ENCODE measurements around the gene RTN4. TPM values are rescaled to one million over a fixed set of nuclear protein-coding genes. Genes with fewer than 3 reads are reported as not detected.
"Not testable (repeated sequence)": the region's sequence is repeated elsewhere in the genome, so short reads cannot be mapped to it uniquely, and the experiment has no call there.

Gene RTN4
- polyA plus RNA-seq, 2 donors = 116 to 121 TPM

DNA sequence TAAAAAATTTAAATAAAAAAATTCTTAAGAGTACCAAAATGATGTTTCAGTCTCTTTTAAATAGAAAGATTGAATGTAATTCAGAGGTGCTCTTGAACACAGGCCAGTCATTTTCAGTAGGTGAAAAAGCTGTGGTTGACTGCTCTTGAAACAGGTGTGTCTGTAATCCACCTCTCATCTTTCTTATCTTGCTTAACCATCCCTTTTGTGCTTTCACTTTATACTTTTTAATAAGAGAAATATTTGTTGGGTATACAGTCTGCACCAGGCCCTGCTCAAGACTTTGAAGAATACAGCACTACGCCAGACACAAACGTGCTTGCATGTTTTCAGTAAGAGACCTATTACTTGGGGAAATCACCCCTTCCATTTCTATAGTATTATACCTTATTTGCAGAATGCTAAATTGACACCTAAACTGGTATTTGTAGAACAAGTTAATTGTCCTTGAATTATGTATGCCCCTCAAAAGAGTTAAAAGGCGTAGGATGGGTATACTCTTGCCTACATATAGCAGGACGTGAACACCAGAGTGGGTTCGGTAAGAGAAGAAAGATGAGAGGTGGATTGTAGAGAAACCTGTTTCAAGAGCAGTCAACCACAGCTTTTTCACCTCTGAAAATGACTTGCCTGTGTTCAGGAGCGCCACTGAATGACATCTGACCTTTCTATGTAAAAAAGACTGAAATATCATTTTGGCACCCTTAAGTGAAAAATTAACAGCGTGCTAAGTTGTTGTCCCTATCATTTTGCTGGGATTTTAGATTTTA, 4.0 kb upstream of the RTN4 start:
- H3K27me3 ChIP-seq (ENCODE audit: control insufficient read depth in 1 of 2, insufficient read depth in 2 of 2, low read length in 2 of 2) = no peaks in the 10 kb centered on the region
- H3K9me3 ChIP-seq (ENCODE audit: control insufficient read depth in 2 of 2, insufficient read depth in 1 of 2, low read depth in 1 of 2, low read length in 1 of 2) = no peaks in the 10 kb centered on the region
- H3K4me1 ChIP-seq (ENCODE audit: control insufficient read depth in 2 of 2, insufficient read depth in 2 of 2, low read length in 1 of 2) = no peaks in the 10 kb centered on the region
- no peak overlapping the region for H3K4me3 ChIP-seq (ENCODE audit: low read depth in 1 of 2, low read length in 2 of 2)
- WGBS, 2 donors = 82 to 87% methylated on average over 7 of the region's 7 CpGs
- H3K27ac ChIP-seq (ENCODE audit: low read depth in 2 of 2, low read length in 1 of 2) = no peak overlapping the region
- no peaks in the 10 kb centered on the region for H3K36me3 ChIP-seq (ENCODE audit: control insufficient read depth in 2 of 2, insufficient read depth in 2 of 2, low read length in 1 of 2)

DNA sequence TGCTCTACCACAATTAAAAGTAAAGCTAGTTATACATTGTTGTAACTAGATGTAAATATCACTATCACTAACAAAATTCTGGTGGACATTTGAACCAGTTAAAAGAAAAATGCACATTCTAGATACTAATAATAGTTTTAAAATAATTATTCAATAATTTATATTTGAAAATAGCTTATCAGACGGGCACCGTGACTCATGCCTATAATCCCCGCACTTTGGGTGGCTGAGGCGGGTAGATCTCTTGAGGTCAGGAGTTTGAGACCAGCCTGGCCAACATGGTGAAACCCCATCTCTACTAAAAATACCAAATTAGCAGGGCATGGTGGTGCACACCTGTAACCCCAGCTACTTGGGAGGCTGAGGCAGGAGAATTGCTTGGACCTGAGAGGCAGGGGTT, 3.0 kb upstream of the RTN4 start:
- H3K27me3 ChIP-seq (ENCODE audit: control insufficient read depth in 1 of 2, insufficient read depth in 2 of 2, low read length in 2 of 2); H3K9me3 ChIP-seq (ENCODE audit: control insufficient read depth in 2 of 2, insufficient read depth in 1 of 2, low read depth in 1 of 2, low read length in 1 of 2); H3K4me1 ChIP-seq (ENCODE audit: control insufficient read depth in 2 of 2, insufficient read depth in 2 of 2, low read length in 1 of 2); H3K4me3 ChIP-seq (ENCODE audit: low read depth in 1 of 2, low read length in 2 of 2); H3K36me3 ChIP-seq (ENCODE audit: control insufficient read depth in 2 of 2, insufficient read depth in 2 of 2, low read length in 1 of 2); H3K27ac ChIP-seq (ENCODE audit: low read depth in 2 of 2, low read length in 1 of 2): not testable (repeated sequence)
- 76 to 89% methylated on average over 4 of the region's 4 CpGs for WGBS, 2 donors

DNA sequence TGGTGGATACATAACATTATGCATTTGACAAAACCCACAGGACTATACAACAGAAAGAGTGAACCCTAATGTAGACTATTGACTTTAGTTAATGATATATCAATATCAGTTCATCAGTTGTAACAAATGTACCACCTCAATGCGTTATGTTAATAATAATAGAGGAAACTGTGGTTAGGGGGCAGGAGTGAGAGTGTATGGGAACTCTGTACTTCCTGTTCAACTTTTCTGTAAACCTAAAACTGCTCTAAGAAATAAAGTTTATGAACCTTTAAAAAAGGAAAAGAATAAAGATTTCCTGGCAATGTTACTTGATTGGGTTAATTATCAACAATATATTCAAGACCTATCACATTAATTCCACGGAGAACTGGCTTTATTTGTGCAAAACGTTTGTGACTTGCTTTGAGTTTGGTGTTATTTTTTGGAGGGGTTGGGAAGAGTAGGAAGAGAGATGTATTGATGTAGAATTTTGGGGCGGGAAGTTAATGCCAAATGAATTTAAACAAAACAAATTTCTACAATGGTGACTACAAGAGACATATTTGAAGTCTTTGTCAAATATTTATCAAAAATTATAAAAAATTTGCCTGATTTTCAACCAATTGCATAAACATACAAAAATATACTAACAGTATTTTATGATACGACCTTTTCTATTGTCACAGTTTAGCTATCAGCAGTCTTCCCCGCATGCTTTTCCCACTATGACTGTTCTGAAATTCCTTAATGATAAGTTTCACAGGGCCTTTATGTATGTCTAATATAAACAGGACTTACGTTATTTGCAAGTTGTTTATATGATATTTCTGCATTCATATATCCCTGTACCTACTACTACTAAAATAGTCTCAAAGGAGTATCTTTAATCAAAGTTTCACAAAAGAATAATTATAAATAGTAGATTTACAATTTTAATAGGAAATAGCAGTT, 2.1 kb upstream of the RTN4 start:
- no peak overlapping the region for H3K27ac ChIP-seq (ENCODE audit: low read depth in 2 of 2, low read length in 1 of 2)
- 50 to 54% methylated on average over 7 of the region's 7 CpGs for WGBS, 2 donors

DNA sequence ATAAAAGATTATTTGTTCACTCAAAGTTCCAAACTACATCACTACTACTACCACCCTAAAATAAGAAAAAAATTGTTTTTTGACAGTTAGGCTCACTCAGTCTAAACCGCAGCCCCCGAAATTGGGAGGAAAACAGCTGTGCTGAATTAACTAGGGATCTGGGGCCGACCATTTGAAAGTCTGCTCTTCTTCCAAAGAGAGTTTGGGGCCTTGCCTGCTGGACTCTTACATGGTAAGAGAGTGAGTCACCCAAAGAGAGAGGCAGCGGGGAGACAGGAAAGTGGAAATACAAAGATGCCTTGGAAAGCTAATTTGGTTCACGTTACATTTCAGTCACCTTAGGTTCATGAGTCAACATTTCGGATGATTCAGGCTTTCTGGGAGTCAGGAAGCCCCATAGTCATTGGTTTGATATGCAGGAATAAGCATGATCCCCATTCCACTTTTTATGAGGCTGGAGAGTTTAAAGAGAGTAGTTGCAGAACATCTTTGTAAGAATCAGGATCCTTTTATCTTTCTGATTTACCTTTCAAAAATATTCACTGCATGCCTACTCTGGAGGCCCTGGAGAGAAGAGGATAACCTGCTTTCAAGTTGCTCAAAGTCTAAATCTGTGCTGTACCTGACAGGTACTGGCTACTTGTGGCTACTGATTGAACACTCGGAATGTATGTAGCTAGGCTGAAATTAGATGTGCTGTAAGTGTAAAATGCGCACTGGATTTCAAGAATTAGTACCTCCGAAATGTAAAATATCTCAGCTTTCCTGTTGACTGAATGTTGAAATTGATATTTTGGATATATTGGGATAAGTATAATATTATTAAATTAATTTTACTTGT, 995 bp upstream of the RTN4 start:
- Histone ChIP-seq H3K27me3 (ENCODE audit: control insufficient read depth in 1 of 2, insufficient read depth in 2 of 2, low read length in 2 of 2) (no peaks in the 10 kb centered on the region), H3K4me1 (ENCODE audit: control insufficient read depth in 2 of 2, insufficient read depth in 2 of 2, low read length in 1 of 2) (no peaks in the 10 kb centered on the region), H3K27ac (ENCODE audit: low read depth in 2 of 2, low read length in 1 of 2) (peak overlapping the region; percentile 93 to 99), H3K9me3 (ENCODE audit: control insufficient read depth in 2 of 2, insufficient read depth in 1 of 2, low read depth in 1 of 2, low read length in 1 of 2) (no peaks in the 10 kb centered on the region), H3K4me3 (ENCODE audit: low read depth in 1 of 2, low read length in 2 of 2) (peak overlapping the region; percentile 57 to 83), H3K36me3 (ENCODE audit: control insufficient read depth in 2 of 2, insufficient read depth in 2 of 2, low read length in 1 of 2) (no peaks in the 10 kb centered on the region)
- WGBS, 2 donors = 14 to 17% methylated on average over 9 of the region's 9 CpGs

More for the DNA sequence above, 2.1 kb upstream of the RTN4 start:
- Histone ChIP-seq H3K4me3 (ENCODE audit: low read depth in 1 of 2, low read length in 2 of 2) (no peak overlapping the region), H3K4me1 (ENCODE audit: control insufficient read depth in 2 of 2, insufficient read depth in 2 of 2, low read length in 1 of 2) (no peaks in the 10 kb centered on the region), H3K36me3 (ENCODE audit: control insufficient read depth in 2 of 2, insufficient read depth in 2 of 2, low read length in 1 of 2) (no peaks in the 10 kb centered on the region), H3K27me3 (ENCODE audit: control insufficient read depth in 1 of 2, insufficient read depth in 2 of 2, low read length in 2 of 2) (no peaks in the 10 kb centered on the region), H3K9me3 (ENCODE audit: control insufficient read depth in 2 of 2, insufficient read depth in 1 of 2, low read depth in 1 of 2, low read length in 1 of 2) (no peaks in the 10 kb centered on the region)

DNA sequence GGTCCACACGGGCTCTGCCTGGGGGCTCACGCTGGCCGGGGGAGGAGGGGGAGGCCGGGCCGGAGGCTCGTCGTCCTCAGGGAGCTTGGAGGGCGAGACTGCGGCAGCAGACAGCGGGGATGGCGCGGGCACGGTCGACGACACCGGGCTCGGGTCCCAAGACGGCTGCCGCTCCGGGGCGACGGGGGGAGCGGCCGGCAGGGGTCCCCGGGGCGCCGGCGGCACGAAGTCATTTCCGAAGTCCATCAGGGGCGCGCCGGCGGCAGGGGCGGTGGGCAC, 491 bp downstream of the RTN4 start:
- H3K4me1 ChIP-seq (ENCODE audit: control insufficient read depth in 2 of 2, insufficient read depth in 2 of 2, low read length in 1 of 2) = no peaks in the 10 kb centered on the region

DNA sequence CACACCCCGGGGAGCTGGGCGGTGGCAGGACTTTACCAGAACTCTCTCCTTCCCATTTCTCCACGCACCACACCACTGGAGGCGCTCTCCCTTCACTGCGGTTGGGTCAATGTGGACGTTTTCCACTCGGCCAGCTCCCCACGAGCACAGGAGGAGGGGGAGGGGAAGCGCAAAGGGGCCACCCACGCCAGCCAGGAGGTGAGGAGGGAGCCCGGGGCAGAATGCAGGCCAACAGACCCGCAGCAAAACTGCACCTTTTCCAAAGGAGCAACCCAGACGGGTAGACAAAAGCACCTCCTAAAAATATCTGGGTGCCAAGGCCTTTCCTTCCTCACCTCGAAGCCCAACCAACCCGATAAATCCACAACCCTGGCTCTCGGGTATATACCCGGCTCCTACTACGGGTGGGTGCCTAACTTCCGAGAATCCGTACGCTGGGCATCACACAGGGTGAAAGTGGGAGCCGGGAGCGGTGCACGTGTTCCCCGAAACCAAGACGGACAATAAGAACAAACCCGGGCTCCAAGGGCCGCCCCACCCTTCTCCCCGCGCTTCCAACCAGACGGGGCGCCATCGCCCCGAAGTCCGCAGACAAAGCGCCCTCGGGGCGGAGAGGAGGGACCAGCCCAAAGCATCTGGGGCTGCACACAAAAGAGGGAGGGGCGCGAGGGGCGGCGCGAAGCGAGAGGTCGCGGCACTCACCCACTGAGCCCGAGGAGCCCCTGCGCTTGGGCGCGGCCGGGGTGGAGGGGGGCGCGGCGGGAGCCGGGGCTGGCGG, 1.0 kb downstream of the RTN4 start:
- Histone ChIP-seq H3K4me3 (ENCODE audit: low read depth in 1 of 2, low read length in 2 of 2) (peak overlapping the region; percentile 68 to 83), H3K27me3 (ENCODE audit: control insufficient read depth in 1 of 2, insufficient read depth in 2 of 2, low read length in 2 of 2) (no peaks in the 10 kb centered on the region), H3K4me1 (ENCODE audit: control insufficient read depth in 2 of 2, insufficient read depth in 2 of 2, low read length in 1 of 2) (no peaks in the 10 kb centered on the region), H3K27ac (ENCODE audit: low read depth in 2 of 2, low read length in 1 of 2) (peak overlapping the region; percentile 93 to 97), H3K9me3 (ENCODE audit: control insufficient read depth in 2 of 2, insufficient read depth in 1 of 2, low read depth in 1 of 2, low read length in 1 of 2) (no peaks in the 10 kb centered on the region), H3K36me3 (ENCODE audit: control insufficient read depth in 2 of 2, insufficient read depth in 2 of 2, low read length in 1 of 2) (no peaks in the 10 kb centered on the region)
- WGBS, 2 donors = 0 to 1% methylated on average over 56 of the region's 56 CpGs

More for the DNA sequence above, 491 bp downstream of the RTN4 start:
- 1 to 3% methylated on average over 21 to 35 of the region's 35 CpGs for WGBS, 2 donors
- H3K27me3 ChIP-seq (ENCODE audit: control insufficient read depth in 1 of 2, insufficient read depth in 2 of 2, low read length in 2 of 2) = no peaks in the 10 kb centered on the region
- no peaks in the 10 kb centered on the region for H3K9me3 ChIP-seq (ENCODE audit: control insufficient read depth in 2 of 2, insufficient read depth in 1 of 2, low read depth in 1 of 2, low read length in 1 of 2)
- H3K27ac ChIP-seq (ENCODE audit: low read depth in 2 of 2, low read length in 1 of 2) = peak overlapping the region; percentile 93 to 97
- H3K4me3 ChIP-seq (ENCODE audit: low read depth in 1 of 2, low read length in 2 of 2) = peak overlapping the region; percentile 68 to 83
- H3K36me3 ChIP-seq (ENCODE audit: control insufficient read depth in 2 of 2, insufficient read depth in 2 of 2, low read length in 1 of 2) = no peaks in the 10 kb centered on the region

DNA sequence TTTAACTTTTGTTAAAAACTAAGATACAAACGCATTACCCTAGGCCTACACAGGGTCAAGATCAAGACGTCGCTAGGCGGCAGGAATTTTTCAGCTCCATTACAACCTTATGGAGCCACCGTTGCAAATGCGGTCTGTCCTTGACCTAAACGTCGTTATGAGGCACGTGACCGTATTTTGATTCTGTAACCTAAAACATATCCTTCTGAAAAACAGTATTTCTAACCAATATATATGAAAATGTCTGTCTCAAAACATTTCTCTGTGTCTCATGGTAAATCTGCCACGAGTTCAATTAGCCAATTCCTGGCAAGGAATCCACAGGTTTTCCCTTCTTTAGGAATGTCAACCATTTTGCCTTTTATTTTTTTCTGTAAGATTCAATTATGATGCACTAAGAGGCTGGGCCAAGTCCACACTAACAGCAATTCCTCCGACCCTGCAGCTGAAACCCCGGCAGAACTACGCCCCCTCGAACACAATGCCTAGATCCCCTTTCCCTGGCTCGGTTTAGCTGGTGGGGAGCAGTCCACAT, 1.7 kb downstream of the RTN4 start:
- H3K27me3 ChIP-seq (ENCODE audit: control insufficient read depth in 1 of 2, insufficient read depth in 2 of 2, low read length in 2 of 2) = no peaks in the 10 kb centered on the region
- WGBS, 2 donors = 1% methylated on average over 16 of the region's 16 CpGs
- H3K36me3 ChIP-seq (ENCODE audit: control insufficient read depth in 2 of 2, insufficient read depth in 2 of 2, low read length in 1 of 2) = no peaks in the 10 kb centered on the region
- peak overlapping the region; percentile 93 to 97 for H3K27ac ChIP-seq (ENCODE audit: low read depth in 2 of 2, low read length in 1 of 2)
- H3K4me3 ChIP-seq (ENCODE audit: low read depth in 1 of 2, low read length in 2 of 2) = peak overlapping the region; percentile 68 to 83
- H3K9me3 ChIP-seq (ENCODE audit: control insufficient read depth in 2 of 2, insufficient read depth in 1 of 2, low read depth in 1 of 2, low read length in 1 of 2) = no peaks in the 10 kb centered on the region
- no peaks in the 10 kb centered on the region for H3K4me1 ChIP-seq (ENCODE audit: control insufficient read depth in 2 of 2, insufficient read depth in 2 of 2, low read length in 1 of 2)

DNA sequence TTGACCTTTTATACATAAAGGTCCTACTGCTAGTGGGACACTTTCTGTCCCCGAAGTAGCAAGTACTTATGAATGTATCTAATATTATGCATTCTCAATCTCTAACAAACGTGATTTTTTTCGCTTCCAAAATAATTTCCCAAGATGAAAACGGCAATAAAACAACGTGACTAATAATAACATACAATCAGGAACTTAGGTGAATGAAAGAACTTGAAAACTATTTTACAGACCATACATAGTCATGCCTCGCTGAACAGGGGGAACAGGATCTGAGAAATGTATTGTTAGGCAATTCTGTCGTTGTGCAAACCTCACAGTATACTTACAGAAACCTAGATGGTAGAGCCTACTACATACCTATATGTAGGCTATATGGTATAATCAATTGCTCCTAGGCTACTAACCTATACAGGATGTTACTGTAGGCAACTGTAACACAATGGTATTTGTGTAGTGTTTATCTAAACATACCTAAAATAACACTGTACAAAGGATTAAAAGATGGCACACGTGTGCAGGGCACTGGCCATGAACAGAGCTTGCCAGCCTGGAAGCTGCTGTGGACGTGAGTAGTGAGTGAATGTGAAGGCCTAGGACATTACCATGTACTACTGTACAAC, 2.5 kb downstream of the RTN4 start:
- Histone ChIP-seq H3K27me3 (ENCODE audit: control insufficient read depth in 1 of 2, insufficient read depth in 2 of 2, low read length in 2 of 2) (no peaks in the 10 kb centered on the region), H3K27ac (ENCODE audit: low read depth in 2 of 2, low read length in 1 of 2) (peak overlapping the region; percentile 64 to 84), H3K9me3 (ENCODE audit: control insufficient read depth in 2 of 2, insufficient read depth in 1 of 2, low read depth in 1 of 2, low read length in 1 of 2) (no peaks in the 10 kb centered on the region), H3K36me3 (ENCODE audit: control insufficient read depth in 2 of 2, insufficient read depth in 2 of 2, low read length in 1 of 2) (no peaks in the 10 kb centered on the region), H3K4me1 (ENCODE audit: control insufficient read depth in 2 of 2, insufficient read depth in 2 of 2, low read length in 1 of 2) (no peaks in the 10 kb centered on the region), H3K4me3 (ENCODE audit: low read depth in 1 of 2, low read length in 2 of 2) (peak overlapping the region in 1 of 2 donors; percentile 83)
- WGBS, 2 donors = 11 to 14% methylated on average over 9 of the region's 9 CpGs
